Osteocyte (in vitro differentiated cells): Measurements from ENCODE around the gene DCST2. TPM values are rescaled to one million over a fixed set of nuclear protein-coding genes. Genes with fewer than 3 reads are reported as not detected.

Experiments used
- DNase-seq: peaks from one replicate; pipeline ENCODE4 v3.0.0; 2021; ENCODE audit warnings: mixed read lengths; ENCODE audit not compliant: unreplicated experiment; ENCODE audit errors: extremely low spot score
- H3K27ac Mint-ChIP-seq: one replicate; pipeline ENCODE4 v1.8.0; 2021; ENCODE audit warnings: mild to moderate bottlenecking, mixed read lengths; ENCODE audit not compliant: unreplicated experiment
- H3K27me3 Mint-ChIP-seq: one replicate; pipeline ENCODE4 v1.8.0; 2021; ENCODE audit warnings: mixed read lengths; ENCODE audit not compliant: unreplicated experiment
- H3K36me3 Mint-ChIP-seq: one replicate; pipeline ENCODE4 v1.8.0; 2021; ENCODE audit warnings: mixed read lengths; ENCODE audit not compliant: unreplicated experiment
- H3K4me1 Mint-ChIP-seq: one replicate; pipeline ENCODE4 v1.8.0; 2021; ENCODE audit warnings: mixed read lengths; ENCODE audit not compliant: unreplicated experiment
- H3K4me3 Mint-ChIP-seq: one replicate; pipeline ENCODE4 v1.8.0; 2021; ENCODE audit warnings: mild to moderate bottlenecking, moderate library complexity, mixed read lengths; ENCODE audit not compliant: unreplicated experiment
- H3K9me3 Mint-ChIP-seq: one replicate; pipeline ENCODE4 v1.8.0; 2021; ENCODE audit warnings: mixed read lengths; ENCODE audit not compliant: unreplicated experiment
- total RNA-seq: library from RNA; stranded (reverse); gene quantifications from 2 replicates; pipeline ENCODE4 v1.2.1, GENCODE V29; 2021
- TF ChIP-seq, protein P1 (sequence below): fragments of 200-600 bp; sonication (generic); IDR thresholded peaks from 2 replicates; pipeline ENCODE4 v1.5.0; 2021; ENCODE audit warnings: antibody characterized with exemption, mild to moderate bottlenecking, moderate library complexity

The DCST2 gene
- total RNA-seq, 1 donor from 2014 or later = 0.75 TPM

DNA sequence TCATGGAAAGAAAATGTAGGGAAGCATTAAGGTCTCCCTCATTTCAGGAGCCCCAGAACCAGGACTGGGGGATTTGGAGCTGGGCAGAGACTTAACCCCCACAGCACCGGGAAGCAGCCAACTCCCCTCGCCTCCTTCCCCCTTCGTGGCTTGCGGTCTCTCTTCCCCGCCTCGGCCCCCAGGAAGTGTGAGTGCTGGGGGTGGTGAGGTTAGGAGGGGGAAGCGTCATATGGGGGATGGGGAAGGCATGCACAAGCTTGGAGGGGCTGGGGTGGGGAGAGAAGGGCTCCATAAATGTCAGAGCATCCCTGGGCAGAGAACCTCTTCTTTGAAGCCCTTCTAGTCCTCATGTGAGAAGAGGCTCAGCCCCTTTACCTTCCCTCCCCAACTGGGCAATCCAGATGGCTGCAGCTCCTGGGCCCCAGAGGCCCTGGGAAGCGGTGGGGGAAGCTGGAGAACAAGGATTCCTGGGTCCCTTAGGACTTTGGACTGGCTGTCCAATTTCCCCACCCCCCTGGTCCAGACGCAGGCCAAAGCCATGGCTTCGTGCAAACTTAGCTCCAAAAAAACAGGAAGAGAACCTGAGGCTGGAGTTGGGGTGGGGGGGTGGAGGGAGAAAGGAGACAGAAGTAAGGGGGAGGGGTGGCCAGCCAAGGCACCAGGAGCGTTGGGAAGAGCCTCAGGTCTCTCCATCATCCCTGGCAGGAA lies 23.2 kb downstream of the DCST2 start:
- Mint-ChIP-seq H3K27me3 (no peaks in the 10 kb centered on the region), H3K4me1 (peaks cover 18% of the 10 kb centered on the region), H3K27ac (no peak overlapping the region), H3K36me3 (peaks cover 2% of the 10 kb centered on the region), H3K4me3 (no peak overlapping the region), H3K9me3 (no peaks in the 10 kb centered on the region)
- no peak for DNase-seq
- TF ChIP-seq, protein P1, sequence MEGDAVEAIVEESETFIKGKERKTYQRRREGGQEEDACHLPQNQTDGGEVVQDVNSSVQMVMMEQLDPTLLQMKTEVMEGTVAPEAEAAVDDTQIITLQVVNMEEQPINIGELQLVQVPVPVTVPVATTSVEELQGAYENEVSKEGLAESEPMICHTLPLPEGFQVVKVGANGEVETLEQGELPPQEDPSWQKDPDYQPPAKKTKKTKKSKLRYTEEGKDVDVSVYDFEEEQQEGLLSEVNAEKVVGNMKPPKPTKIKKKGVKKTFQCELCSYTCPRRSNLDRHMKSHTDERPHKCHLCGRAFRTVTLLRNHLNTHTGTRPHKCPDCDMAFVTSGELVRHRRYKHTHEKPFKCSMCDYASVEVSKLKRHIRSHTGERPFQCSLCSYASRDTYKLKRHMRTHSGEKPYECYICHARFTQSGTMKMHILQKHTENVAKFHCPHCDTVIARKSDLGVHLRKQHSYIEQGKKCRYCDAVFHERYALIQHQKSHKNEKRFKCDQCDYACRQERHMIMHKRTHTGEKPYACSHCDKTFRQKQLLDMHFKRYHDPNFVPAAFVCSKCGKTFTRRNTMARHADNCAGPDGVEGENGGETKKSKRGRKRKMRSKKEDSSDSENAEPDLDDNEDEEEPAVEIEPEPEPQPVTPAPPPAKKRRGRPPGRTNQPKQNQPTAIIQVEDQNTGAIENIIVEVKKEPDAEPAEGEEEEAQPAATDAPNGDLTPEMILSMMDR = no peak

DNA sequence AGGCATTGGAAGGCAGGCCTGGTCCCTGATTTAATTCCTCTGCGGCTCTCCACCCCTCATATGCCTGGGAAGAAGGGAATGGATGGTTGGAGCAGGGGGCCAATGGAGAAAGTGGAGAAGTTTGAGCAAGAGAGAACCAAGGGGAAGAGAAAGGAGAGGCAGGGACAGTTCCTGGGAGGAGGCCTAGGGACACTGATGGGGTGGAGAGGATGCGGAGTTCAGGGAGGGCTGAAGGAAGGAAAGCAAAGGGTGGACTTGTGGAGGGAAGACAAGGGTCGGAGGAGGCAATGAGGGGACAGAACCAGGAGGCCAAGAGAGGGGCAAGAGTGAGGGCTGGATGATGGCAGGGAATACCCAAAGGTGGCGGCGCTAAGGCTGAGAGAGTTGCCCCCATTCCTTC lies 23.8 kb downstream of the DCST2 start:
- Mint-ChIP-seq H3K27me3 (no peaks in the 10 kb centered on the region), H3K27ac (no peak overlapping the region), H3K36me3 (peaks cover 2% of the 10 kb centered on the region), H3K4me1 (peaks cover 21% of the 10 kb centered on the region), H3K4me3 (no peak overlapping the region), H3K9me3 (no peaks in the 10 kb centered on the region)
- DNase-seq = no peak
- TF ChIP-seq, protein P1 = no peak

DNA sequence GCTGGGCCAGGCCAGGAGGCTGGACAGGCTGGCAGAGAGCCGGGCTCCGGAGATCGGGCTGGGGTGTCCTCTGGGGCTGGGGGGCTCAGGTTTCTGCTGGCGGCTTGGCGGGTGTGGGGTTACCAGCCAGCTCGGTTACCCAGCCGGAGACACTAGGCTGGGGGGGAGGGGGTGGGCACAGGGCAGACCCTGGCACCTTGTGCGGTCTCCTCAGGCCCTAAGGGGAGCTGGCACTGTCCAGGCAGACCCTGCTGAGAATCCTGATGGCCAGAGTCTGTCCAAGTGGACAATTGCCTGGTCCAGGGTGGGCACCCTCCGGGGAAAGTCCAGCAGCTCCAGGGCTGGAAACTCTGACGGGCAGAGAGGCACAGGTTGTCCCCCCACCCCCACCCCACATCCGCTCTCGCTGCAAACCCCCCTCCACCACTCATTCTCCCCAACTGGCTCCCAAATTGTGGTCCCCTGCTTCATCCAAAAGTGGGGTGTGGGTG lies 24.3 kb downstream of the DCST2 start:
- no peak for DNase-seq
- no peak overlapping the region for H3K4me3 Mint-ChIP-seq
- TF ChIP-seq, protein P1 = no peak

DNA sequence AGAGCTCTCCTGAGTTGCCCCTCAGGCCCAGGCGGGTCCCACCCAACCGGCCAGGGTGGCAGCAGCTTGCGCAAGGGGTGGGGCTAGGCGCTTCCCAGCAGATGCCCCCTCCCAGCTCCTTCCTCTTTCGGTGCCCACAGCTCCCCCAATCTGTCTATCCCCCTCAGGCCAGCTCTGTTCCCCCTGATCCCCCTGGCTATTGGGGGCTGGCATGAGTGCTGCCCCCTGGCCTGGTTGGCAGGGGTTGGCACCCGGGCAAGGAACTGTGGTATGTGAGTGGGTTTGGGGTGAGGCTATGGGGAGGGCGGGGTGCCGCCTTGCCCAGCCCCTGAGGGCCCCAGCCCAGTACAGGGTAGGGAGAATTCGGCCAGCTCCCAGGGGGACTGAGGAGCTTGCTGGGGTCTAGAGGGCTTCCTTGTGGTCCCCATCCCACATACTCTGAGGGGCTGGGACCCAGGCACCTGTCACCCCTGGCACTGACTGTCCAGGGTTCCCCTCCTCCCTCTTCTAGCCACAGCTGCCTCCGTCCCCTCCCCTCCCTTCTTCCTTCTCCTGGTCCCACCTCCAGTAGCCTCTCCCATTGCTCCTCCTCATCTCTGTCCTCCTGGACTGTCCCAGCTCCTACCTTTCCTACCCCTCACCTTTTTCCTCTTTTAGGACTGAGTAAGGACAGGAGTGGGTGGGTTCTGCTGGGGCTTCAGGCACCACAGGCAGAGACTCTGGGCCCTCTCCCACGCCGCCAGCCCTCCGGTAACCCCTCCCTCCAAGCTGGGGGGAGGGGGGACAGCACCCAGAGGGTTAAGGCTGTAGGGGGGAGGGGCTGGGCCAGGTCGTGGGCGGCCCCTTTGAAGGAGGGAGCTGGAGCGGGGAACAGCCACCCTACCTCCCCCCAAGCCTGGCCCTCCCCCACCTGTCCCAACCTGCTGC lies 25.3 kb downstream of the DCST2 start:
- Mint-ChIP-seq H3K27me3 (no peaks in the 10 kb centered on the region), H3K27ac (no peak overlapping the region)

More for the DNA sequence above, 24.3 kb downstream of the DCST2 start:
- Mint-ChIP-seq H3K36me3 (peaks cover 2% of the 10 kb centered on the region), H3K27ac (no peak overlapping the region), H3K4me1 (peaks cover 26% of the 10 kb centered on the region), H3K27me3 (no peaks in the 10 kb centered on the region), H3K9me3 (no peaks in the 10 kb centered on the region)

More for the DNA sequence above, 25.3 kb downstream of the DCST2 start:
- Mint-ChIP-seq H3K4me1 (peaks cover 31% of the 10 kb centered on the region), H3K9me3 (no peaks in the 10 kb centered on the region), H3K4me3 (no peak overlapping the region), H3K36me3 (peaks cover 2% of the 10 kb centered on the region)
- no peak for DNase-seq
- TF ChIP-seq, protein P1 = no peak
